Cardiac muscle cell (in vitro differentiated cells and primary cell): ENCODE data around the gene ZFAND6. TPM values are rescaled to one million over a fixed set of nuclear protein-coding genes. Genes with fewer than 3 reads are reported as not detected.

Experiments
- DNase-seq, 2 donors: peaks; one replicate each; pipeline versions ENCODE4 v3.0.0 to v3.0.0-alpha.2; 2010 to 2017; ENCODE audit warnings: low read depth in 1 of 2, low spot score in 1 of 2
- H3K27ac ChIP-seq: fragments of 200-600 bp; sonication (generic); 2 replicates; pipeline ENCODE4 v1.5.1; 2016
- H3K27me3 ChIP-seq: fragments of 200-600 bp; sonication (generic); 2 replicates; pipeline ENCODE4 v1.6.0; 2016; ENCODE audit warnings: control low read depth
- H3K36me3 ChIP-seq: fragments of 200-600 bp; sonication (generic); 2 replicates; pipeline ENCODE4 v1.5.1; 2016; ENCODE audit warnings: control low read depth
- H3K4me1 ChIP-seq: fragments of 200-600 bp; sonication (generic); 2 replicates; pipeline ENCODE4 v1.8.1; 2017; ENCODE audit warnings: low read depth, mild to moderate bottlenecking, mixed run types
- H3K4me3 ChIP-seq: fragments of 200-600 bp; sonication (generic); 2 replicates; pipeline ENCODE4 v1.5.1; 2016; ENCODE audit warnings: mild to moderate bottlenecking
- H3K9me3 ChIP-seq: fragments of 200-600 bp; sonication (generic); 2 replicates; pipeline ENCODE4 v1.5.1; 2017; ENCODE audit warnings: low read depth, mild to moderate bottlenecking, control low read depth
- CTCF ChIP-seq: IDR thresholded peaks from 2 replicates; pipeline ENCODE4 v1.5.1; 2012; ENCODE audit warnings: low read depth, mild to moderate bottlenecking, low read length
- polyA plus RNA-seq: library from polyadenylated mRNA; unstranded; fragments of >200 nt; fragmentation: Nextera tagmentation; extraction: Ambion mirVana; gene quantifications from 2 replicates; pipeline ENCODE4 v1.2.1, GENCODE V29; 2016
- total RNA-seq: library from RNA; depleted of rRNA; stranded (reverse); fragments of >200 nt; gene quantifications from 2 replicates; pipeline ENCODE4 v1.2.3, GENCODE V29; 2016

ZFAND6 gene
- total and polyA plus RNA-seq, 2 experiments from 2014 or later = 195 to 253 TPM

- Histone ChIP-seq H3K4me1 (no peaks in the 10 kb centered on the region), H3K36me3 (peaks cover 5% of the 10 kb centered on the region), H3K27me3 (no peaks in the 10 kb centered on the region), H3K9me3 (no peaks in the 10 kb centered on the region), H3K4me3 (no peak overlapping the region), H3K27ac (no peak overlapping the region)
- no peak for TF ChIP-seq CTCF
- no peak for DNase-seq
Observed at GRCh38 chr15:80183306-80183705, 123.8 kb downstream of the ZFAND6 start.

GRCh38 chr15:80183886-80184285 lies 124.4 kb downstream of the ZFAND6 start:
- Histone ChIP-seq H3K27ac (no peak overlapping the region), H3K27me3 (no peaks in the 10 kb centered on the region), H3K36me3 (peaks cover 5% of the 10 kb centered on the region), H3K9me3 (no peaks in the 10 kb centered on the region), H3K4me1 (no peaks in the 10 kb centered on the region), H3K4me3 (no peak overlapping the region)
- TF ChIP-seq CTCF = no peak
- no peak for DNase-seq

- H3K27me3 ChIP-seq = no peaks in the 10 kb centered on the region
- H3K9me3 ChIP-seq = no peaks in the 10 kb centered on the region
- no peaks in the 10 kb centered on the region for H3K4me1 ChIP-seq
- no peak for TF ChIP-seq CTCF
- DNase-seq = no peak
- H3K36me3 ChIP-seq = peaks cover 5% of the 10 kb centered on the region
- no peak overlapping the region for H3K4me3 ChIP-seq
- H3K27ac ChIP-seq = no peak overlapping the region
Observed at GRCh38 chr15:80184554-80184953, 125.1 kb downstream of the ZFAND6 start.

- Histone ChIP-seq H3K27ac (no peak overlapping the region), H3K9me3 (no peaks in the 10 kb centered on the region), H3K4me1 (no peaks in the 10 kb centered on the region), H3K27me3 (no peaks in the 10 kb centered on the region), H3K4me3 (no peak overlapping the region), H3K36me3 (peaks cover 5% of the 10 kb centered on the region)
- DNase-seq = no peak
- no peak for TF ChIP-seq CTCF
Observed at GRCh38 chr15:80185152-80185551, 125.7 kb downstream of the ZFAND6 start.

GRCh38 chr15:80186066-80186465 lies 126.6 kb downstream of the ZFAND6 start:
- no peak for DNase-seq

More at GRCh38 chr15:80186066-80186465, 126.6 kb downstream of the ZFAND6 start:
- no peak for TF ChIP-seq CTCF
- peaks cover 5% of the 10 kb centered on the region for H3K36me3 ChIP-seq
- no peak overlapping the region for H3K27ac ChIP-seq
- H3K4me3 ChIP-seq = no peak overlapping the region
- no peaks in the 10 kb centered on the region for H3K9me3 ChIP-seq
- no peaks in the 10 kb centered on the region for H3K4me1 ChIP-seq
- no peaks in the 10 kb centered on the region for H3K27me3 ChIP-seq
